Measurements from ENCODE around the gene TSPAN19. TPM values are rescaled to one million over a fixed set of nuclear protein-coding genes. Genes with fewer than 3 reads are reported as not detected.

The TSPAN19 gene
- total RNA-seq = not detected

- H3K36me3 Mint-ChIP-seq = no peaks in the 10 kb centered on the region
- H3K4me1 Mint-ChIP-seq = peaks cover 3% of the 10 kb centered on the region
- H3K27ac Mint-ChIP-seq = no peak within 1 kb of the TSS
- ATAC-seq = peak; percentile 61
- CTCF ChIA-PET = no interaction called here
- no peaks in the 10 kb centered on the region for H3K27me3 Mint-ChIP-seq
- H3K4me3 Mint-ChIP-seq = peak within 1 kb of the TSS; percentile 57
- no peaks in the 10 kb centered on the region for H3K9me3 Mint-ChIP-seq (ENCODE audit: low read depth)
- DNase-seq = peak; percentile 43
Observed at GRCh38 chr12:85036234-85036707, at the start of gene TSPAN19, which contains the start of gene LRRIQ1. Gene TSPAN19 (minus strand): TSS chr12:85036277. CDS start chr12:85029946, 6,331 bp downstream. Gene LRRIQ1 (plus strand): TSS chr12:85036351. CDS start chr12:85038177, 1,826 bp downstream.

GRCh38 chr12:85085066-85085465, 49.0 kb upstream of the TSPAN19 start:
- no peak for ATAC-seq
- no peaks in the 10 kb centered on the region for H3K9me3 Mint-ChIP-seq (ENCODE audit: low read depth)
- H3K4me3 Mint-ChIP-seq = no peak overlapping the region
- H3K27me3 Mint-ChIP-seq = no peaks in the 10 kb centered on the region
- H3K27ac Mint-ChIP-seq = no peak overlapping the region
- CTCF ChIA-PET = no interaction called here
- no peaks in the 10 kb centered on the region for H3K36me3 Mint-ChIP-seq
- no peak for DNase-seq
- no peaks in the 10 kb centered on the region for H3K4me1 Mint-ChIP-seq

- Mint-ChIP-seq H3K9me3 (ENCODE audit: low read depth) (no peaks in the 10 kb centered on the region), H3K4me1 (no peaks in the 10 kb centered on the region), H3K36me3 (no peaks in the 10 kb centered on the region), H3K4me3 (no peak overlapping the region), H3K27ac (no peak overlapping the region), H3K27me3 (no peaks in the 10 kb centered on the region)
- no peak for DNase-seq
- CTCF ChIA-PET = interaction anchor here (1.3 to 1.6 kb wide), 2 partner anchors 12 to 790 kb away, joined by 3 read pairs; no protein-coding TSS in a partner anchor
- ATAC-seq = peak; percentile 33
Observed at GRCh38 chr12:85076688-85077430, 40.8 kb upstream of the TSPAN19 start.

- DNase-seq (no peak), ATAC-seq (no peak)
- H3K4me1 Mint-ChIP-seq = no peaks in the 10 kb centered on the region
- no peaks in the 10 kb centered on the region for H3K9me3 Mint-ChIP-seq (ENCODE audit: low read depth)
- no peak overlapping the region for H3K27ac Mint-ChIP-seq
- H3K27me3 Mint-ChIP-seq = no peaks in the 10 kb centered on the region
- CTCF ChIA-PET = no interaction called here
- H3K4me3 Mint-ChIP-seq = no peak overlapping the region
- H3K36me3 Mint-ChIP-seq = no peaks in the 10 kb centered on the region
Observed at GRCh38 chr12:85072826-85073225, 36.7 kb upstream of the TSPAN19 start.

- Mint-ChIP-seq H3K36me3 (no peaks in the 10 kb centered on the region), H3K9me3 (ENCODE audit: low read depth) (no peaks in the 10 kb centered on the region), H3K27me3 (no peaks in the 10 kb centered on the region), H3K4me3 (no peak overlapping the region), H3K4me1 (no peaks in the 10 kb centered on the region), H3K27ac (no peak overlapping the region)
- CTCF ChIA-PET = no interaction called here
- DNase-seq (no peak), ATAC-seq (no peak)
Observed at GRCh38 chr12:85065837-85066482, 29.9 kb upstream of the TSPAN19 start.

- no peak for ATAC-seq
- H3K36me3 Mint-ChIP-seq = no peaks in the 10 kb centered on the region
- no peaks in the 10 kb centered on the region for H3K9me3 Mint-ChIP-seq (ENCODE audit: low read depth)
- H3K27ac Mint-ChIP-seq = no peak overlapping the region
- no peaks in the 10 kb centered on the region for H3K27me3 Mint-ChIP-seq
- H3K4me3 Mint-ChIP-seq = no peak overlapping the region
- no peak for DNase-seq
- CTCF ChIA-PET = no interaction called here
- H3K4me1 Mint-ChIP-seq = no peaks in the 10 kb centered on the region
Observed at GRCh38 chr12:85060916-85061315, 24.8 kb upstream of the TSPAN19 start.

GRCh38 chr12:85059594-85059993, 23.5 kb upstream of the TSPAN19 start:
- CTCF ChIA-PET = interaction anchor here (0.7 to 2.2 kb wide), 3 partner anchors 11 to 30 kb away, joined by 3 to 8 read pairs (median 4); no protein-coding TSS in a partner anchor
- no peaks in the 10 kb centered on the region for H3K4me1 Mint-ChIP-seq

GRCh38 chr12:85058339-85058738, 22.3 kb upstream of the TSPAN19 start:
- ATAC-seq = no peak

More at GRCh38 chr12:85059594-85059993, 23.5 kb upstream of the TSPAN19 start:
- Mint-ChIP-seq H3K4me3 (no peak overlapping the region), H3K27me3 (no peaks in the 10 kb centered on the region), H3K36me3 (no peaks in the 10 kb centered on the region), H3K9me3 (ENCODE audit: low read depth) (no peaks in the 10 kb centered on the region), H3K27ac (no peak overlapping the region)
- no peak for DNase-seq
- ATAC-seq = no peak

GRCh38 chr12:85057370-85057963, 21.4 kb upstream of the TSPAN19 start:
- ATAC-seq (no peak), DNase-seq (no peak)
- CTCF ChIA-PET = interaction anchor here (0.8 to 2.2 kb wide), 4 partner anchors 19 to 825 kb away, joined by 3 to 8 read pairs (median 4); no protein-coding TSS in a partner anchor
- Mint-ChIP-seq H3K4me1 (no peaks in the 10 kb centered on the region), H3K9me3 (ENCODE audit: low read depth) (no peaks in the 10 kb centered on the region), H3K4me3 (no peak overlapping the region), H3K27me3 (no peaks in the 10 kb centered on the region), H3K36me3 (no peaks in the 10 kb centered on the region), H3K27ac (no peak overlapping the region)

More at GRCh38 chr12:85058339-85058738, 22.3 kb upstream of the TSPAN19 start:
- H3K4me1 Mint-ChIP-seq = no peaks in the 10 kb centered on the region
- no peak overlapping the region for H3K27ac Mint-ChIP-seq
- no peaks in the 10 kb centered on the region for H3K27me3 Mint-ChIP-seq
- CTCF ChIA-PET = interaction anchor here (0.8 to 2.2 kb wide), 2 partner anchors 28 to 824 kb away, joined by 3 to 8 read pairs; no protein-coding TSS in a partner anchor
- H3K4me3 Mint-ChIP-seq = no peak overlapping the region
- no peaks in the 10 kb centered on the region for H3K9me3 Mint-ChIP-seq (ENCODE audit: low read depth)
- no peak for DNase-seq
- no peaks in the 10 kb centered on the region for H3K36me3 Mint-ChIP-seq

GRCh38 chr12:85043829-85044228, 7.8 kb upstream of the TSPAN19 start:
- ATAC-seq = no peak
- no peak for DNase-seq
- no peaks in the 10 kb centered on the region for H3K4me1 Mint-ChIP-seq
- CTCF ChIA-PET = no interaction called here
- no peaks in the 10 kb centered on the region for H3K36me3 Mint-ChIP-seq
- H3K4me3 Mint-ChIP-seq = no peak overlapping the region
- no peaks in the 10 kb centered on the region for H3K9me3 Mint-ChIP-seq (ENCODE audit: low read depth)
- no peak overlapping the region for H3K27ac Mint-ChIP-seq
- no peaks in the 10 kb centered on the region for H3K27me3 Mint-ChIP-seq

- no peaks in the 10 kb centered on the region for H3K4me1 Mint-ChIP-seq
- no peak for ATAC-seq
- no peak for DNase-seq
- no peak overlapping the region for H3K4me3 Mint-ChIP-seq
- CTCF ChIA-PET = no interaction called here
- H3K27ac Mint-ChIP-seq = no peak overlapping the region
- no peaks in the 10 kb centered on the region for H3K36me3 Mint-ChIP-seq
- no peaks in the 10 kb centered on the region for H3K9me3 Mint-ChIP-seq (ENCODE audit: low read depth)
- H3K27me3 Mint-ChIP-seq = no peaks in the 10 kb centered on the region
Observed at GRCh38 chr12:85041395-85041794, 5.3 kb upstream of the TSPAN19 start.

- Mint-ChIP-seq H3K4me3 (peak overlapping the region; percentile 57), H3K9me3 (ENCODE audit: low read depth) (no peaks in the 10 kb centered on the region), H3K27ac (no peak overlapping the region), H3K27me3 (no peaks in the 10 kb centered on the region), H3K36me3 (no peaks in the 10 kb centered on the region), H3K4me1 (peaks cover 3% of the 10 kb centered on the region)
- CTCF ChIA-PET = no interaction called here
- DNase-seq (no peak), ATAC-seq (no peak)
Observed at GRCh38 chr12:85036733-85037132, 656 bp upstream of the TSPAN19 start.

- no peaks in the 10 kb centered on the region for H3K9me3 Mint-ChIP-seq (ENCODE audit: low read depth)
- H3K27ac Mint-ChIP-seq = no peak overlapping the region
- H3K4me3 Mint-ChIP-seq = no peak overlapping the region
- no peaks in the 10 kb centered on the region for H3K4me1 Mint-ChIP-seq
- H3K36me3 Mint-ChIP-seq = no peaks in the 10 kb centered on the region
- DNase-seq = no peak
- H3K27me3 Mint-ChIP-seq = no peaks in the 10 kb centered on the region
- CTCF ChIA-PET = interaction anchor here (1.0 to 2.3 kb wide), 4 partner anchors 27 to 154 kb away, joined by 3 to 20 read pairs (median 8); no protein-coding TSS in a partner anchor
- ATAC-seq = no peak
Observed at GRCh38 chr12:85029456-85029855, 6.6 kb downstream of the TSPAN19 start.
